ENCODE data around the gene KSR1. TPM values are rescaled to one million over a fixed set of nuclear protein-coding genes. Genes with fewer than 3 reads are reported as not detected.

KSR1 gene
- total RNA-seq, 1 donor = 6.5 TPM

DNA sequence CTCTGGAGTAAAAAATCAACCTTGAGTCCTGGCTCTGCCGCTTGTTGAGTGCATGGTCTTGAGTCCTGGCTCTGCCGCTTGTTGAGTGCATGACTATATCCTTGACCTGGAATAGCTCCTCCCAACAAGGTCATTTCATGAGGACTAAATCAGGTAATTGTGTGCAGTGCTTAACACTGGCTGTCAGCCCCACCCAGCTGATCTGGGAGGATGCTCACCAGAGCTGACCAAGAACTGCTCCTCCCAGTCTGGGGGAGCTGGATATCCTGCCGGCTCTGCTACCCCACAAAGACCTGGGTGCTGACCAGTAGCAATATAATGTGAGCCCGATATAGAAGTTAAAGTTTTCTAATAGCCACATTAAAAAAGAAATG is 154.0 kb downstream of the KSR1 start:
- no peak overlapping the region for H3K4me2 ChIP-seq (ENCODE audit: insufficient read depth, low read length)
- H3K27me3 ChIP-seq (ENCODE audit: insufficient read depth, low read length) = no peaks in the 10 kb centered on the region
- H3K79me2 ChIP-seq (ENCODE audit: insufficient read depth, low read length) = no peaks in the 10 kb centered on the region
- no peaks in the 10 kb centered on the region for H4K20me1 ChIP-seq (ENCODE audit: insufficient read depth, low read length)
- no peak overlapping the region for H3K4me3 ChIP-seq (ENCODE audit: insufficient read depth, low read length)
- H2AFZ ChIP-seq (ENCODE audit: low read length) = no peak overlapping the region
- H3K9me3 ChIP-seq (ENCODE audit: low read depth, low read length) = no peaks in the 10 kb centered on the region
- TF ChIP-seq, protein P1, sequence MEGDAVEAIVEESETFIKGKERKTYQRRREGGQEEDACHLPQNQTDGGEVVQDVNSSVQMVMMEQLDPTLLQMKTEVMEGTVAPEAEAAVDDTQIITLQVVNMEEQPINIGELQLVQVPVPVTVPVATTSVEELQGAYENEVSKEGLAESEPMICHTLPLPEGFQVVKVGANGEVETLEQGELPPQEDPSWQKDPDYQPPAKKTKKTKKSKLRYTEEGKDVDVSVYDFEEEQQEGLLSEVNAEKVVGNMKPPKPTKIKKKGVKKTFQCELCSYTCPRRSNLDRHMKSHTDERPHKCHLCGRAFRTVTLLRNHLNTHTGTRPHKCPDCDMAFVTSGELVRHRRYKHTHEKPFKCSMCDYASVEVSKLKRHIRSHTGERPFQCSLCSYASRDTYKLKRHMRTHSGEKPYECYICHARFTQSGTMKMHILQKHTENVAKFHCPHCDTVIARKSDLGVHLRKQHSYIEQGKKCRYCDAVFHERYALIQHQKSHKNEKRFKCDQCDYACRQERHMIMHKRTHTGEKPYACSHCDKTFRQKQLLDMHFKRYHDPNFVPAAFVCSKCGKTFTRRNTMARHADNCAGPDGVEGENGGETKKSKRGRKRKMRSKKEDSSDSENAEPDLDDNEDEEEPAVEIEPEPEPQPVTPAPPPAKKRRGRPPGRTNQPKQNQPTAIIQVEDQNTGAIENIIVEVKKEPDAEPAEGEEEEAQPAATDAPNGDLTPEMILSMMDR (IDR thresholded peaks at IDR 0.05; ENCODE audit: extremely low read depth, low read depth, low read length) = no peak
- H3K36me3 ChIP-seq (ENCODE audit: insufficient read depth, low read length) = no peaks in the 10 kb centered on the region
- DNase-seq (ENCODE audit: insufficient read length, low spot score, missing footprints) = no peak
- no peak overlapping the region for H3K27ac ChIP-seq (ENCODE audit: low read depth, low read length)
- no peaks in the 10 kb centered on the region for H3K4me1 ChIP-seq (ENCODE audit: insufficient read depth, low read length)

DNA sequence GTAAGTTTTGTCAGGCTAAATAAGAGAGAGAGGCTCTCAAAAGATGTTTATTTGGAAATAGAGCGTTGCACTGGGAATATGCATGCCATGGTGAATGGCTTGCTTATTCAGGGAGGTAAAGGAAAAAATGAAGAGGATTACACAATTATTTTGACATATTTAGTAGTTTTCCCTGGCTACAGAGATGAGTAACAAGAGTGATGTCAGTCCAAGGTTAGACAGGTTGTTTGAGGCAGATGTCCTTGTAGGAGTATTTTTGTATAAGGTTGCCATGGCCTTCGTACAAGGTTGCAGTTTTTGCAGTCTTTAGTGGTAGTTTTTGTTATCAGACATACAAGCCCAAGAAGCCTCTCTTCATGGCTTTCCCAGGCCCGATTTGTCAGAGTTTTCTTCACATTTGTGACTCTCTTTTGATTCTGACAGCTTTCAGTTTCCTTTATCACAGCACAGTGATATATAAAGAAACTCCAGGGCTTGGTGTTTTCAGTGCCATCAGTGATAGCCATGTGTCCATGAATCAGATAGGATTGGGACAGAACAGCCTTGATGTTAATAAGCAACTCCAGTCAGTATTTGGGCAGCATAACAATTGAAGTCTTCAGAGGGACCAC is 156.0 kb downstream of the KSR1 start:
- DNase-seq (ENCODE audit: insufficient read length, low spot score, missing footprints) = no peak
- no peaks in the 10 kb centered on the region for H3K36me3 ChIP-seq (ENCODE audit: insufficient read depth, low read length)
- no peaks in the 10 kb centered on the region for H3K27me3 ChIP-seq (ENCODE audit: insufficient read depth, low read length)
- no peak overlapping the region for H3K4me3 ChIP-seq (ENCODE audit: insufficient read depth, low read length)
- H2AFZ ChIP-seq (ENCODE audit: low read length) = no peak overlapping the region
- H3K4me2 ChIP-seq (ENCODE audit: insufficient read depth, low read length) = no peak overlapping the region
- no peaks in the 10 kb centered on the region for H4K20me1 ChIP-seq (ENCODE audit: insufficient read depth, low read length)
- TF ChIP-seq, protein P1 (IDR thresholded peaks at IDR 0.05; ENCODE audit: extremely low read depth, low read depth, low read length) = no peak
- H3K9me3 ChIP-seq (ENCODE audit: low read depth, low read length) = no peaks in the 10 kb centered on the region
- no peaks in the 10 kb centered on the region for H3K79me2 ChIP-seq (ENCODE audit: insufficient read depth, low read length)
- no peak overlapping the region for H3K27ac ChIP-seq (ENCODE audit: low read depth, low read length)
- no peaks in the 10 kb centered on the region for H3K4me1 ChIP-seq (ENCODE audit: insufficient read depth, low read length)

DNA sequence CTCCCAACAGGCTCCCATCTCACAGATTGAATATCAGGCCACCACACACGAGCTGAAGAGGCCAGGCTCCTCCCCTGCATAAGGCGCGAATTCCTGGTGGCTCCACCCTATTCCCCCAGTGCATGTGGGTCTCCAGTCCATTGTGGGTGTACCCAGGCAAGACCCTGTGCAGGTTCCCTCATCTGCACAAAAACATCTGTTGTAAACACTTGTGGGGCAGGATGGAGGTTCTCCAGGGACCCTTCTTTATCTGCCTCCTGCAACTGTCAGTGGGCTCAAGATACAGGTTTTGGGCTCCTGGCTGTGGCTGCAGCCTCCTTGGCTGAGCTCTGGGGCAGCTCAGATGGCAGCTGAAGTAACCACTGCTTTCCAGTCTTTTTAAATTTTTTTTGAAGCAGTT is 157.2 kb downstream of the KSR1 start:
- Histone ChIP-seq H3K4me2 (ENCODE audit: insufficient read depth, low read length) (no peak overlapping the region), H3K4me1 (ENCODE audit: insufficient read depth, low read length) (no peaks in the 10 kb centered on the region), H3K4me3 (ENCODE audit: insufficient read depth, low read length) (no peak overlapping the region), H3K9me3 (ENCODE audit: low read depth, low read length) (no peaks in the 10 kb centered on the region), H2AFZ (ENCODE audit: low read length) (no peak overlapping the region), H3K36me3 (ENCODE audit: insufficient read depth, low read length) (no peaks in the 10 kb centered on the region), H3K27ac (ENCODE audit: low read depth, low read length) (no peak overlapping the region), H3K27me3 (ENCODE audit: insufficient read depth, low read length) (no peaks in the 10 kb centered on the region), H3K79me2 (ENCODE audit: insufficient read depth, low read length) (no peaks in the 10 kb centered on the region), H4K20me1 (ENCODE audit: insufficient read depth, low read length) (no peaks in the 10 kb centered on the region)
- DNase-seq (ENCODE audit: insufficient read length, low spot score, missing footprints) = no peak
- TF ChIP-seq, protein P1 (IDR thresholded peaks at IDR 0.05; ENCODE audit: extremely low read depth, low read depth, low read length) = no peak

DNA sequence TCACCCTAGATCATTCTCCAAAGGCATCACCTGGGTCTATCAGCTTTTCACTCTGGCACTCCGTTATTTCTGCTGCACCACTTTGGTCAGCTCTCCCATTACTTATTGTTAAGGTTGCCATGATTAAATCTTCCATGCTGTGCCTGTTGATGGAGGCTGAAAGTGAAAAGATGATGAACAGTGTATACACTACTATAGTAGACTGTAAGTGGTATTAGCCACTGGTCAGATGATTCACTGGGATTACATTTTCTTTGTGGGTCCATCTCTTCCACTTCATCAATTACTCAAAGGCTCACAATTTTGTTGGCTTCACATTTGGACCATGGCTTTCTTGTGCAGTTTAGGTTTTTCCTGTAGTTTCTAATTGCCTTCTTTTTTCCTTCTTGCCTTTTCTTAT is 158.9 kb downstream of the KSR1 start:
- no peak overlapping the region for H2AFZ ChIP-seq (ENCODE audit: low read length)
- no peaks in the 10 kb centered on the region for H3K4me1 ChIP-seq (ENCODE audit: insufficient read depth, low read length)
- H4K20me1 ChIP-seq (ENCODE audit: insufficient read depth, low read length) = no peaks in the 10 kb centered on the region
- no peaks in the 10 kb centered on the region for H3K27me3 ChIP-seq (ENCODE audit: insufficient read depth, low read length)
- H3K79me2 ChIP-seq (ENCODE audit: insufficient read depth, low read length) = no peaks in the 10 kb centered on the region
- no peak for DNase-seq (ENCODE audit: insufficient read length, low spot score, missing footprints)
- H3K4me2 ChIP-seq (ENCODE audit: insufficient read depth, low read length) = no peak overlapping the region
- no peak overlapping the region for H3K4me3 ChIP-seq (ENCODE audit: insufficient read depth, low read length)
- TF ChIP-seq, protein P1 (IDR thresholded peaks at IDR 0.05; ENCODE audit: extremely low read depth, low read depth, low read length) = no peak
- no peaks in the 10 kb centered on the region for H3K36me3 ChIP-seq (ENCODE audit: insufficient read depth, low read length)
- no peaks in the 10 kb centered on the region for H3K9me3 ChIP-seq (ENCODE audit: low read depth, low read length)
- no peak overlapping the region for H3K27ac ChIP-seq (ENCODE audit: low read depth, low read length)

Data from osteoblast (primary cell).